Measurements from ENCODE around the gene ZNF211.

- TF ChIP-seq CTCF (IDR thresholded peaks at IDR 0.05) = no peak
- TF ChIP-seq POLR2A (IDR thresholded peaks at IDR 0.05) = no peak
Measured at GRCh38 chr19:57653689-57654088, 20.7 kb downstream of the ZNF211 start.
